Lower lobe of right lung (tissue), 2 donors: ENCODE results near the gene TMEM109. TPM values are rescaled to one million over a fixed set of nuclear protein-coding genes. Genes with fewer than 3 reads are reported as not detected.

ENCODE experiments used
- ATAC-seq, 2 donors: fragments of 200-7000 bp; cut with Tn5 transposase; one replicate each; pipeline ENCODE4 v1.9.1; 2020 to 2022; ENCODE audit warnings: mild to moderate bottlenecking in 2 of 2, moderate library complexity in 2 of 2
- DNase-seq: peaks from one replicate; pipeline ENCODE4 v3.0.0-alpha.2; 2020
- H3K27ac ChIP-seq: fragments of 200-600 bp; one replicate; pipeline ENCODE4 v1.8.0; 2022
- H3K27me3 ChIP-seq: fragments of 200-600 bp; one replicate; pipeline ENCODE4 v1.8.0; 2022; ENCODE audit warnings: low read depth
- H3K36me3 ChIP-seq: fragments of 200-600 bp; one replicate; pipeline ENCODE4 v1.8.0; 2022; ENCODE audit warnings: mild to moderate bottlenecking
- H3K4me1 ChIP-seq: fragments of 200-600 bp; one replicate; pipeline ENCODE4 v1.8.0; 2022
- H3K4me3 ChIP-seq: fragments of 200-600 bp; one replicate; pipeline ENCODE4 v1.8.0; 2022; ENCODE audit warnings: mild to moderate bottlenecking
- H3K9me3 ChIP-seq: fragments of 200-600 bp; one replicate; pipeline ENCODE4 v1.8.0; 2022
- CTCF ChIP-seq: fragments of 200-600 bp; IDR thresholded peaks from one replicate; pipeline ENCODE4 v1.8.0; 2022; ENCODE audit warnings: antibody characterized with exemption, mild to moderate bottlenecking
- intact Hi-C: fragments of 100-400 bp; cut with DNase I; formaldehyde crosslinking; loops from one replicate; pipeline ENCODE4 v1.11.0; 2022
- total RNA-seq: library from RNA; stranded (reverse); fragmentation: NEBNext Ultra II Directional; extraction: Animal tissue kit (Norgen Biotek cat#: 25700); gene quantifications from one replicate; pipeline ENCODE4 v1.2.1, GENCODE V29; 2021
- donor health status: DM: no; HTN: yes; CAD: no; lungs with severe emphysema.

The TMEM109 gene
- total RNA-seq, 1 donor from 2014 or later, result 142 TPM

- no peak overlapping the region for H3K27ac ChIP-seq
- intact Hi-C loops, result no loop called here
- H3K9me3 ChIP-seq, result no peaks in the 10 kb centered on the region
- DNase-seq (no peak), ATAC-seq (no peak)
- H3K4me1 ChIP-seq, result no peaks in the 10 kb centered on the region
- H3K36me3 ChIP-seq, result no peaks in the 10 kb centered on the region
- H3K27me3 ChIP-seq, result no peaks in the 10 kb centered on the region
- TF ChIP-seq CTCF, result no peak
- no peak overlapping the region for H3K4me3 ChIP-seq
Observed at GRCh38 chr11:60964801-60965200, 50.8 kb downstream of the TMEM109 start.

GRCh38 chr11:60966890-60967289 is 52.9 kb downstream of the TMEM109 start:
- ATAC-seq (peak; percentile 37 to 41), DNase-seq (no peak)
- TF ChIP-seq CTCF, result no peak
- Histone ChIP-seq H3K27me3 (no peaks in the 10 kb centered on the region), H3K4me1 (no peaks in the 10 kb centered on the region), H3K9me3 (no peaks in the 10 kb centered on the region), H3K27ac (no peak overlapping the region), H3K4me3 (no peak overlapping the region), H3K36me3 (no peaks in the 10 kb centered on the region)
- intact Hi-C loops, result no loop called here

DNA sequence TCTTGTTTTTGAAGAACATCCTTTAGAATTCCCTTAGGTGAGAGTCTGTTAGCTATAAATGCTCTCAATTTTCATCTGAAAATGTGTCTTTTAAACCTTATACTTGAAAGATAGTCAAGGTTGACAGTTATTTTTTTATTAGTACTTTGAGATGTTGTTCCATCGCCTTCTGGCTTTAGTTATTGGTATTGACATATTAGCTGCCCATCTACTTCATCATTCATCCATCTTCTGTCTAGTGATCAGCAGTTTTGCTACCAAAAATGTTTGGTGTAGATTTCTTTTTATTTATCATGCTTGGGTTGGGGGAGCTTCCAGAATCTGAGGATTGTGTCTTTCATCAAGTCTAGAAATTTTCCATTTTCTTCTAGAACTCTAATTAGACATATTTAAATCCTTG is 54.3 kb downstream of the TMEM109 start:
- no peaks in the 10 kb centered on the region for H3K36me3 ChIP-seq
- H3K4me3 ChIP-seq, result no peak overlapping the region
- TF ChIP-seq CTCF, result no peak
- intact Hi-C loops, result no loop called here
- H3K27me3 ChIP-seq, result no peaks in the 10 kb centered on the region
- ATAC-seq (no peak), DNase-seq (no peak)
- H3K4me1 ChIP-seq, result no peaks in the 10 kb centered on the region
- no peak overlapping the region for H3K27ac ChIP-seq
- H3K9me3 ChIP-seq, result no peaks in the 10 kb centered on the region

DNA sequence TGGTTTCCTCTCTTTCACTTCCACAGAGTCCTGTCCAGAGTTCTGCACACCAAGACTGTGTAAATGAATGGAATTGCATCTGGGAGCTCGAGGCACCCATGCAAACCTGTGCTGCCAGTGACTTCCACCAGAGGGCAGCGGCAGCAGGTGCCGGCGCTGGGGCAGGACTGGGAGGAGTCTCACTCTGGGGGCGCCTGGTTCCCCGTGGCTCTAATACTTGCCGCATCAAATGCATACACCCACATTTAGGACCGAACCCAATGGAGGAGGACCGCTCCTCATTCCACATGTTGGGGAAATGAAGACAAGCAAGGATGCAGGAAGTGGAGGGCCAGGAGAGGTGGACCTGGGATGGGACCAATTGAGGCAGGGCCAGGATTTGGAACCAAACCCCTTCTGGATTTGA is 56.4 kb downstream of the TMEM109 start:
- H3K4me1 ChIP-seq, result no peaks in the 10 kb centered on the region
- H3K36me3 ChIP-seq, result no peaks in the 10 kb centered on the region
- H3K4me3 ChIP-seq, result no peak overlapping the region
- peak; percentile 91 for TF ChIP-seq CTCF
- peak; percentile 84 to 90 for ATAC-seq
- no peak overlapping the region for H3K27ac ChIP-seq
- H3K27me3 ChIP-seq, result no peaks in the 10 kb centered on the region
- no peaks in the 10 kb centered on the region for H3K9me3 ChIP-seq
- DNase-seq, result peak; percentile 79
- intact Hi-C loops, result no loop called here

GRCh38 chr11:60970890-60971289 is 56.9 kb downstream of the TMEM109 start:
- no peak for TF ChIP-seq CTCF
- H3K36me3 ChIP-seq, result no peaks in the 10 kb centered on the region
- DNase-seq (no peak), ATAC-seq (peak in 1 of 2 donors; percentile 6)
- H3K4me3 ChIP-seq, result no peak overlapping the region
- no peaks in the 10 kb centered on the region for H3K27me3 ChIP-seq
- no peak overlapping the region for H3K27ac ChIP-seq
- no peaks in the 10 kb centered on the region for H3K9me3 ChIP-seq
- intact Hi-C loops, result no loop called here
- H3K4me1 ChIP-seq, result no peaks in the 10 kb centered on the region

DNA sequence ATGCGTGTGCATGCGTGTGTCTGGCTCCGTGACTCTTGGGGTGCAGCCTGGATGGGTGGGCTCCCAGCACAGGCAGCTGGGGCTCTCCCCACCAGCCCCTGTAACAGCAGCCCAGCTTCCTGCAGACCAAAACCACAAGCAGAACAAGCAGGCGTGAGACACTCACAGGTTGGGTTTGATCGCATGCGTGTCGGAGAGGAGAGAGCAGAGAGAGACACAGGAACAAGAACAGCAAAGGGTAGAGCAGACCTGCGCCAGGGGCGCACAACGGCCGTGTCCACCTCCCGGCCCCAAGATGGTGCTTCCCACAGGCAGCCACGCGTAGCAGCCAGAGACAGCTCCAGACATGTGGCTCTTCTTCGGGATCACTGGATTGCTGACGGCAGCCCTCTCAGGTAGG is 57.6 kb downstream of the TMEM109 start, which contains the start of gene CD6:
Gene CD6 (plus strand): TSS at position 161 of the 400 bp plus-strand sequence. CDS start 186 bp downstream, at position 347.
- intact Hi-C loops, result no loop called here
- ATAC-seq (peak; percentile 31 to 62), DNase-seq (no peak)
- no peaks in the 10 kb centered on the region for H3K9me3 ChIP-seq
- H3K4me3 ChIP-seq, result peak within 1 kb of the TSS; percentile 36
- peak within 1 kb of the TSS; percentile 38 for H3K27ac ChIP-seq
- TF ChIP-seq CTCF, result no peak
- no peaks in the 10 kb centered on the region for H3K27me3 ChIP-seq
- H3K4me1 ChIP-seq, result no peaks in the 10 kb centered on the region
- no peaks in the 10 kb centered on the region for H3K36me3 ChIP-seq
